Lower leg skin (tissue), 4 donors: ENCODE measurements around the gene SERPINB13. TPM values are rescaled to one million over a fixed set of nuclear protein-coding genes. Genes with fewer than 3 reads are reported as not detected.

ENCODE experiments used
- DNase-seq, 2 donors: peaks; one replicate each; pipeline ENCODE4 v3.0.0-alpha.2; 2019; ENCODE audit warnings: low spot score in 2 of 2
- H3K4me3 ChIP-seq: fragments of 200-600 bp; sonication (generic); 2 replicates; pipeline ENCODE4 v1.5.1; 2017; ENCODE audit warnings: mild to moderate bottlenecking, low read depth; ENCODE audit not compliant: poor library complexity, severe bottlenecking
- POLR2A ChIP-seq, 2 donors: fragments of 450-650 bp; IDR thresholded peaks; one replicate each; pipeline ENCODE4 v1.6.1; 2016 to 2017; ENCODE audit warnings: antibody characterized with exemption in 2 of 2, mild to moderate bottlenecking in 1 of 2, moderate library complexity in 1 of 2
- WGBS, 2 donors: methylation state at CpG; one replicate each; pipeline ENCODE4 v1.1.5; 2018; 5-methylcytosine and 5-hydroxymethylcytosine counted together
- intact Hi-C: fragments of 100-400 bp; cut with DNase I; formaldehyde crosslinking; loops from one replicate; pipeline ENCODE4 v1.15.0; 2023; ENCODE audit warnings: low total_unique reads
- total RNA-seq, 4 donors: library from RNA; depleted of rRNA; stranded (reverse); fragments of >200 nt; gene quantifications; one replicate each; pipeline ENCODE4 v1.1.0, GENCODE V29; 2016
- TF ChIP-seq, protein P1 (sequence below), 3 donors: fragments of 450-650 bp; IDR thresholded peaks; one replicate each; pipeline ENCODE4 v1.5.1; 2016; ENCODE audit warnings: antibody characterized with exemption in 3 of 3, mild to moderate bottlenecking in 3 of 3, moderate library complexity in 2 of 3

Gene SERPINB13
- total RNA-seq, 4 donors from 2014 or later = 15.2 to 34.2 (median 16.9) TPM

GRCh38 chr18:63646936-63647335 is 59.8 kb downstream of the SERPINB13 start:
- TF ChIP-seq, protein P1, sequence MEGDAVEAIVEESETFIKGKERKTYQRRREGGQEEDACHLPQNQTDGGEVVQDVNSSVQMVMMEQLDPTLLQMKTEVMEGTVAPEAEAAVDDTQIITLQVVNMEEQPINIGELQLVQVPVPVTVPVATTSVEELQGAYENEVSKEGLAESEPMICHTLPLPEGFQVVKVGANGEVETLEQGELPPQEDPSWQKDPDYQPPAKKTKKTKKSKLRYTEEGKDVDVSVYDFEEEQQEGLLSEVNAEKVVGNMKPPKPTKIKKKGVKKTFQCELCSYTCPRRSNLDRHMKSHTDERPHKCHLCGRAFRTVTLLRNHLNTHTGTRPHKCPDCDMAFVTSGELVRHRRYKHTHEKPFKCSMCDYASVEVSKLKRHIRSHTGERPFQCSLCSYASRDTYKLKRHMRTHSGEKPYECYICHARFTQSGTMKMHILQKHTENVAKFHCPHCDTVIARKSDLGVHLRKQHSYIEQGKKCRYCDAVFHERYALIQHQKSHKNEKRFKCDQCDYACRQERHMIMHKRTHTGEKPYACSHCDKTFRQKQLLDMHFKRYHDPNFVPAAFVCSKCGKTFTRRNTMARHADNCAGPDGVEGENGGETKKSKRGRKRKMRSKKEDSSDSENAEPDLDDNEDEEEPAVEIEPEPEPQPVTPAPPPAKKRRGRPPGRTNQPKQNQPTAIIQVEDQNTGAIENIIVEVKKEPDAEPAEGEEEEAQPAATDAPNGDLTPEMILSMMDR (IDR thresholded peaks at IDR 0.05) = no peak
- no peak for TF ChIP-seq POLR2A (IDR thresholded peaks at IDR 0.05)
- intact Hi-C loops = no loop called here
- no peak overlapping the region for H3K4me3 ChIP-seq
- DNase-seq = no peak

DNA sequence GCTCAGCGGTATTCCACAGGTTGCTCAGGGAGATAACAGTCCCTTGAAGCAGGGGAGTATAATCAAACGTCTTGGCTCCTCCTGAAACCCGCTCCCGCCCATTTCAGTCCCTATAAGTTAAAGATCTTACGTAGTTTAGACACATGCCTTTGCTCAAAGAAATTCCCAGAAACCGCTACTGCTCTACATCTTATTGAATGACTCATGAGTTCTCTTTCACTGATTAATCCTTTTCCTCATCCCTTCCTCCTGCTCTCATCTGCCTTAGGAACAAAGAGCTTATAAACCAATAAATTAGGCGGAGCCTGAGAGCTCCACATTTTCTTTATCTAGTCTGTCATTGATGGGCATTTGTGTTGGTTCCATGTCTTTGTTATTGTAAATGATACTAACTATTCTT is 61.1 kb downstream of the SERPINB13 start:
- 72 to 74% methylated on average over 7 of the region's 7 CpGs for WGBS, 2 donors
- no peak for TF ChIP-seq POLR2A (IDR thresholded peaks at IDR 0.05)
- TF ChIP-seq, protein P1 (IDR thresholded peaks at IDR 0.05) = no peak
- intact Hi-C loops = no loop called here
- no peak overlapping the region for H3K4me3 ChIP-seq
- DNase-seq = no peak

Other genes with a start within 250 kb of the SERPINB13 start
- 100 to 1,000 TPM in 2 of 4 donors, 10 to 100 TPM in 2; 91.7 to 121 (median 99.3) TPM for gene KDSR, start 220.1 kb upstream of the SERPINB13 start, total RNA-seq
- gene VPS4B, start 164.9 kb upstream of the SERPINB13 start, total RNA-seq = 10 to 100 TPM; 43.6 to 59.6 (median 52.4) TPM
- gene SERPINB5, start 110.4 kb upstream of the SERPINB13 start, total RNA-seq = 100 to 1,000 TPM; 298 to 404 (median 337) TPM
- 100 to 1,000 TPM in 2 of 4 donors, 10 to 100 TPM in 2; 62.8 to 185 (median 112) TPM for gene SERPINB12, start 45.0 kb upstream of the SERPINB13 start, total RNA-seq
- gene SERPINB4, start 56.9 kb downstream of the SERPINB13 start, total RNA-seq = 1 to 10 TPM in 1 of 4 donors, under 1 TPM in 1, not detected in 2; 0.54 to 1.3 TPM
- 10 to 100 TPM in 3 of 4 donors, 1 to 10 TPM in 1; 7.3 to 66.5 (median 15.8) TPM for gene SERPINB3, start 74.5 kb downstream of the SERPINB13 start, total RNA-seq
- gene SERPINB11, start 115.6 kb downstream of the SERPINB13 start, total RNA-seq = under 1 TPM in 1 of 4 donors, not detected in 3; 0.61 TPM
- gene SERPINB7, start 188.1 kb downstream of the SERPINB13 start, total RNA-seq = 100 to 1,000 TPM; 140 to 354 (median 233) TPM